HFFc6 (cell line): Measurements from ENCODE around the gene PLEKHA1. TPM values are rescaled to one million over a fixed set of nuclear protein-coding genes. Genes with fewer than 3 reads are reported as not detected.

Experiments used
- DNase-seq: peaks from one replicate; pipeline ENCODE4 v3.0.0-alpha.2; 2018
- H3K27ac Mint-ChIP-seq: 2 replicates; pipeline ENCODE4 v1.8.0; 2020; ENCODE audit warnings: mild to moderate bottlenecking, mixed read lengths
- H3K27me3 Mint-ChIP-seq: 2 replicates; pipeline ENCODE4 v1.8.0; 2021; ENCODE audit warnings: mild to moderate bottlenecking, moderate library complexity, mixed read lengths; ENCODE audit not compliant: insufficient read depth
- H3K36me3 Mint-ChIP-seq: 2 replicates; pipeline ENCODE4 v1.8.0; 2021; ENCODE audit warnings: low read depth, mixed read lengths
- H3K4me1 Mint-ChIP-seq: 2 replicates; pipeline ENCODE4 v1.8.0; 2020; ENCODE audit warnings: low read depth, mixed read lengths
- H3K4me3 Mint-ChIP-seq: 2 replicates; pipeline ENCODE4 v1.8.0; 2020; ENCODE audit warnings: mild to moderate bottlenecking, moderate library complexity, mixed read lengths
- H3K9me3 Mint-ChIP-seq: 2 replicates; pipeline ENCODE4 v1.8.0; 2020; ENCODE audit warnings: mild to moderate bottlenecking, mixed read lengths
- CTCF ChIP-seq: fragments of 200-600 bp; sonication (generic); IDR thresholded peaks from 2 replicates; pipeline ENCODE4 v1.5.0; 2021; ENCODE audit warnings: antibody characterized with exemption, mild to moderate bottlenecking
- total RNA-seq, 6 experiments: library from RNA; stranded (reverse); fragmentation: NEBNext Ultra II Directional; extraction: Animal tissue kit (Norgen Biotek cat#: 25700); gene quantifications; 2 replicates in 1 of 6; 3 replicates in 5 of 6; pipeline ENCODE4 v1.2.3, GENCODE V29; 2021

Gene PLEKHA1
- total RNA-seq, 6 experiments from 2014 or later, result 17.7 to 26.2 (median 19.3) TPM

GRCh38 chr10:122435212-122435827 lies 60.8 kb downstream of the PLEKHA1 start:
- H3K4me1 Mint-ChIP-seq, result no peaks in the 10 kb centered on the region
- H3K36me3 Mint-ChIP-seq, result no peaks in the 10 kb centered on the region
- peaks cover 4% of the 10 kb centered on the region; the same call in 1 of the 2 replicates for H3K27me3 Mint-ChIP-seq
- no peak overlapping the region for H3K27ac Mint-ChIP-seq
- no peak overlapping the region for H3K4me3 Mint-ChIP-seq
- DNase-seq, result peak; percentile 48
- TF ChIP-seq CTCF, result peak; percentile 94
- H3K9me3 Mint-ChIP-seq, result no peaks in the 10 kb centered on the region

DNA sequence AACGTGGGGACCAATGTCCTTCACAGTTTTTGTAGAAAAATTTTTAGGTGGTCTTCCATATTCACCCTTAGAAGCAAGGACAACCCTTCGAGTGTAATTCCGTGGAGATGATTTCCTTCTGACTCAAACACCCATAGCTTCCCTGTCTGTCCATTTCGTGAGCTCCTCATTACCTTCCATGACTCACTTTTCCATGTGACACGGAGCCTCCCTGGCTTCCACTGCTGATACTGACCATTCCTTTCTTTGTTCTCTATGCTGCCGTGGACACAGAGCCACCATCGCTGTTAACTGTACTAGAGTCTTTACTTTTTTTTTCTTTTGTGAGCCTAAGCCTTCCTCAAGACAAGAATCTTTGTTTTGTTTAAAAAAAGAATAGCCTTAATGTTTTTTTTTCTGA lies 67.5 kb downstream of the PLEKHA1 start:
- peaks cover 4% of the 10 kb centered on the region; the same call in 1 of the 2 replicates for H3K27me3 Mint-ChIP-seq
- no peaks in the 10 kb centered on the region for H3K9me3 Mint-ChIP-seq
- no peaks in the 10 kb centered on the region for H3K36me3 Mint-ChIP-seq
- H3K4me1 Mint-ChIP-seq, result peaks cover 15% of the 10 kb centered on the region
- TF ChIP-seq CTCF, result no peak
- peak overlapping the region; percentile 7; the same call in 1 of the 2 replicates for H3K4me3 Mint-ChIP-seq
- peak; percentile 58 for DNase-seq
- H3K27ac Mint-ChIP-seq, result peak overlapping the region; percentile 6; the same call in 1 of the 2 replicates

DNA sequence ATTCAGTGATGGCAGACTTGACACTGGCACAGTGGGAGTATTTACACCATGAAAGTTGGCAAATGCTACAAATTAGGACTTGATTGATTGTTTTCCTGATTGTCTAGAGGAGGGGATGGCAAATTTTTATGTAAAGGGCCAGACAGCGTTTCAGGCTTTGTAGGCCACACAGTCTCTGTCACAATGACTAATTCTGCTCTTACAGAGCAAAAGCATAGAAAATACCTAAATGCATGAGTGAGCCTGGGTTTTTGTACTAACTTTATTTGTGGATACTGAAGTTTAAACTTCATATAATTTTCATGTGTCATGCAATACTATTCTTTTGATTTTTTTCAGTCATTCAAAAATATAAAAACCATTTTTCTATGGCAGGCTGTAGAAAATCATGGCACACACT lies 71.0 kb downstream of the PLEKHA1 start:
- DNase-seq, result no peak
- H3K4me1 Mint-ChIP-seq, result peaks cover 18% of the 10 kb centered on the region
- no peak overlapping the region for H3K4me3 Mint-ChIP-seq
- no peaks in the 10 kb centered on the region for H3K9me3 Mint-ChIP-seq
- H3K27me3 Mint-ChIP-seq, result no peaks in the 10 kb centered on the region; the same call in 1 of the 2 replicates
- no peaks in the 10 kb centered on the region for H3K36me3 Mint-ChIP-seq
- H3K27ac Mint-ChIP-seq, result no peak overlapping the region
- TF ChIP-seq CTCF, result no peak

GRCh38 chr10:122445904-122446303 lies 71.4 kb downstream of the PLEKHA1 start:
- TF ChIP-seq CTCF, result no peak
- Mint-ChIP-seq H3K9me3 (no peaks in the 10 kb centered on the region), H3K4me1 (peaks cover 22% of the 10 kb centered on the region), H3K36me3 (no peaks in the 10 kb centered on the region), H3K27ac (no peak overlapping the region), H3K27me3 (no peaks in the 10 kb centered on the region; the same call in none of the 2 replicates), H3K4me3 (no peak overlapping the region)
- DNase-seq, result no peak

DNA sequence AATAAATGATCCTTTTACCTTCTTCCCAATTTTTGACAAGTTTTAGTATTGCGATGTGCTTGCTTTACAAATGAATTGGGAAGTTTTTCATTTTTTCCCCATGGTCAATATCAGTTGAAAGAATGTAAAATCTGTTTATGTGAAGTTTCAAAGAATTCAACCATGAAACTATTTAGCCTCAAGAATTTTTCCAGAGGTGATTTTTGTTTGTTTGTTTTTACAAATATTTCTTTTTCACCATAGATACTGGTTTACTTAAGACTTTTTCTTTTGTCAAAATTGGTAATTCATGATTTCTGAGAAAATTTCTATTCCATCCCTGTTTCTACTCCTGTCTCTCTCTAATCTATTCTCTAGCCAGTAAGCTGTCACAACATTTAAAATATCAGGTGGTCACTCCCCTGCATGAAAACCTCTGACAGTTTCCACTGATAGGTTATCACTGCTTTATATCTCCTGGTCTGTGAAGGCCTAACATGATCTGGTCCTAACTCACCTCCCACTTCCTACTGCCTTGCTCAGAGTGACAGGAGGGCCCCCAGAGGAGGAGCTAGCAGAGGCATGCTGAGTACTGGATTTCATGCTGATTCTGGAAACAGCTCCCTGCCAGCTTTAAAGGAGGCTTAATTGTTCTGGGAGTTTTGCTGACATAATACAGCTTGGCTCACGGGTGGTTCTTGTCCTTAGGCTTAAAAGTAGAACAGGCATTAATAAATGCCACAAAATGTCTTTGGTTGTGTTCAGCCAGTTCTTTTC lies 72.3 kb downstream of the PLEKHA1 start:
- Mint-ChIP-seq H3K27ac (no peak overlapping the region), H3K4me1 (peaks cover 20% of the 10 kb centered on the region), H3K36me3 (no peaks in the 10 kb centered on the region), H3K4me3 (no peak overlapping the region), H3K27me3 (no peaks in the 10 kb centered on the region; the same call in none of the 2 replicates), H3K9me3 (no peaks in the 10 kb centered on the region)
- DNase-seq, result no peak
- TF ChIP-seq CTCF, result no peak
